GM18907 (cell line): ENCODE data around the gene RANBP17.

Source experiments
- ATAC-seq: cut with Tn5 transposase; IDR thresholded peaks from one replicate; pipeline ENCODE4 v1.9.1; 2021; ENCODE audit warnings: mild to moderate bottlenecking, moderate library complexity; ENCODE audit not compliant: unreplicated experiment

The RANBP17 gene

GRCh38 chr5:171342362-171343111 lies 480.7 kb downstream of the RANBP17 start:
- peak; percentile 51 for ATAC-seq

GRCh38 chr5:171344936-171345608 lies 483.3 kb downstream of the RANBP17 start:
- ATAC-seq, result no peak
